Measurements from ENCODE around the gene ZNF74.

DNA sequence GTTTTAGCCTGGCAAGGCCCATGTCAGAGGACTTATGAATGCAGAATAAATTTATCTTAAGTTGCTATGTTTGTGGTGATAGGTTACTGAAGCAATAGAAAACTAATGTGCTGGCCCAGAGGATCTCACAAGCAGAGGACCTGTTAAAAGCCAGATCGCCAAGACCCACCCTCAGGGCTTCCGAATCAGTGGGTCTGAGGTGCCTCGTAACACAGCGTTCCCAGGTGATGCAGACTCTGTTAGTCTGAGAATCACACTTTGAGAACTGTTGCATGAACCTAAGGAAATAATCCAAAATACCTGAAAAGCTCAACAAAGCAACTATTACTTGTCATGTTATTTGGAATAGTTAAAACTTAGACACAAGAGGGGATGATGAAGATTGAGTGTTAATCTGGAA lies 50.4 kb downstream of the ZNF74 start:
- no peak for TF ChIP-seq CTCF (IDR thresholded peaks at IDR 0.05; ENCODE audit: poor library complexity, severe bottlenecking)
- TF ChIP-seq REST (IDR thresholded peaks at IDR 0.05; ENCODE audit: borderline replicate concordance) = no peak

All from neural cell (in vitro differentiated cells).